A673 (cell line): ENCODE results near the gene ATF6. TPM values are rescaled to one million over a fixed set of nuclear protein-coding genes. Genes with fewer than 3 reads are reported as not detected.

Experiments used
- BruUV-seq: library from RNA; stranded (reverse); fragments of 400-500 nt; replicated peaks from 2 replicates; lab custom pipeline; 2021; lab: Mats Ljungman, UMichigan
- CTCF ChIA-PET: fragments of 300-600 bp; sonication (Branson Sonifier 250); formaldehyde crosslinking; loops from one replicate; lab custom pipeline; 2022; ENCODE audit warnings: antibody characterized with exemption; lab: Charles Lee
- POLR2A ChIA-PET: fragments of 300-600 bp; sonication (Branson Sonifier 250); formaldehyde crosslinking; loops from one replicate; lab custom pipeline; 2022; ENCODE audit warnings: antibody characterized with exemption; ENCODE audit not compliant: low non-redundant PET; lab: Charles Lee
- DNase-seq: peaks from one replicate; pipeline ENCODE4 v3.0.0-alpha.2; 2015; ENCODE audit warnings: low spot score
- H3K27ac ChIP-seq: fragments of 200-600 bp; sonication (generic); 2 replicates; pipeline ENCODE4 v1.5.1; 2016; ENCODE audit warnings: mixed run types, low read depth, mild to moderate bottlenecking, mixed read lengths, antibody characterized with exemption, low read length; ENCODE audit not compliant: poor library complexity, severe bottlenecking
- H3K27me3 ChIP-seq: fragments of 200-600 bp; sonication (generic); replicated peaks from 2 replicates; pipeline ENCODE4 v1.6.1; 2017; ENCODE audit warnings: mixed run types, low read depth, mild to moderate bottlenecking, mixed read lengths, antibody characterized with exemption, low read length; ENCODE audit not compliant: insufficient read depth, poor library complexity
- H3K36me3 ChIP-seq: fragments of 200-600 bp; sonication (generic); 2 replicates; pipeline ENCODE4 v1.6.1; 2016; ENCODE audit warnings: mixed run types, mild to moderate bottlenecking, mixed read lengths, antibody characterized with exemption, low read length; ENCODE audit not compliant: insufficient read depth, poor library complexity, severe bottlenecking
- H3K4me1 ChIP-seq: fragments of 200-600 bp; sonication (generic); 2 replicates; pipeline ENCODE4 v1.6.1; 2017; ENCODE audit warnings: mixed run types, mild to moderate bottlenecking, mixed read lengths, antibody characterized with exemption, low read length; ENCODE audit not compliant: insufficient read depth, poor library complexity, severe bottlenecking
- H3K4me3 ChIP-seq: fragments of 200-600 bp; sonication (generic); 2 replicates; pipeline ENCODE4 v1.5.1; 2016; ENCODE audit warnings: low read depth, mixed run types, mild to moderate bottlenecking, mixed read lengths, low read length; ENCODE audit not compliant: poor library complexity, severe bottlenecking
- H3K9me3 ChIP-seq: fragments of 200-600 bp; sonication (generic); 2 replicates; pipeline ENCODE4 v1.6.1; 2016; ENCODE audit warnings: mixed run types, low read depth, mild to moderate bottlenecking, mixed read lengths, antibody characterized with exemption, low read length; ENCODE audit not compliant: poor library complexity, severe bottlenecking
- EZH2 ChIP-seq: fragments of 200-600 bp; sonication (generic); IDR thresholded peaks from 2 replicates; pipeline ENCODE4 v1.6.1; 2017; ENCODE audit warnings: borderline replicate concordance, low read depth, mild to moderate bottlenecking, mixed read lengths, antibody characterized with exemption, low read length; ENCODE audit not compliant: poor library complexity, severe bottlenecking
- intact Hi-C: fragments of 100-400 bp; cut with micrococcal nuclease; formaldehyde crosslinking; loops from one replicate; pipeline ENCODE4 v1.10.0; 2022; ENCODE audit not compliant: unreplicated experiment
- total RNA-seq: library from RNA; stranded (reverse); gene quantifications from 2 replicates; pipeline ENCODE4 v1.2.3, GENCODE V29; 2021
- TF ChIP-seq, protein P1 (sequence below): fragments of 300-800, 200-600 bp; sonication (generic); conservative IDR thresholded peaks from 2 replicates; pipeline ENCODE4 v1.5.1; 2017; ENCODE audit warnings: low read depth, mild to moderate bottlenecking, antibody characterized with exemption, low read length, moderate library complexity, mixed read lengths

The ATF6 gene
- total RNA-seq, 1 experiment from 2014 or later = 21.8 TPM

GRCh38 chr1:161944381-161944780, 178.3 kb downstream of the ATF6 start:
- no peak for TF ChIP-seq EZH2
- TF ChIP-seq, protein P1, sequence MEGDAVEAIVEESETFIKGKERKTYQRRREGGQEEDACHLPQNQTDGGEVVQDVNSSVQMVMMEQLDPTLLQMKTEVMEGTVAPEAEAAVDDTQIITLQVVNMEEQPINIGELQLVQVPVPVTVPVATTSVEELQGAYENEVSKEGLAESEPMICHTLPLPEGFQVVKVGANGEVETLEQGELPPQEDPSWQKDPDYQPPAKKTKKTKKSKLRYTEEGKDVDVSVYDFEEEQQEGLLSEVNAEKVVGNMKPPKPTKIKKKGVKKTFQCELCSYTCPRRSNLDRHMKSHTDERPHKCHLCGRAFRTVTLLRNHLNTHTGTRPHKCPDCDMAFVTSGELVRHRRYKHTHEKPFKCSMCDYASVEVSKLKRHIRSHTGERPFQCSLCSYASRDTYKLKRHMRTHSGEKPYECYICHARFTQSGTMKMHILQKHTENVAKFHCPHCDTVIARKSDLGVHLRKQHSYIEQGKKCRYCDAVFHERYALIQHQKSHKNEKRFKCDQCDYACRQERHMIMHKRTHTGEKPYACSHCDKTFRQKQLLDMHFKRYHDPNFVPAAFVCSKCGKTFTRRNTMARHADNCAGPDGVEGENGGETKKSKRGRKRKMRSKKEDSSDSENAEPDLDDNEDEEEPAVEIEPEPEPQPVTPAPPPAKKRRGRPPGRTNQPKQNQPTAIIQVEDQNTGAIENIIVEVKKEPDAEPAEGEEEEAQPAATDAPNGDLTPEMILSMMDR = no peak
- ChIA-PET POLR2A (no interaction called here), CTCF (no interaction called here)
- Histone ChIP-seq H3K4me1 (peaks cover 3% of the 10 kb centered on the region), H3K27me3 (no peaks in the 10 kb centered on the region), H3K9me3 (no peaks in the 10 kb centered on the region), H3K4me3 (no peak overlapping the region), H3K36me3 (no peaks in the 10 kb centered on the region), H3K27ac (no peak overlapping the region)
- DNase-seq = no peak
- no TSS peak for BruUV-seq
- intact Hi-C loops = no loop called here

DNA sequence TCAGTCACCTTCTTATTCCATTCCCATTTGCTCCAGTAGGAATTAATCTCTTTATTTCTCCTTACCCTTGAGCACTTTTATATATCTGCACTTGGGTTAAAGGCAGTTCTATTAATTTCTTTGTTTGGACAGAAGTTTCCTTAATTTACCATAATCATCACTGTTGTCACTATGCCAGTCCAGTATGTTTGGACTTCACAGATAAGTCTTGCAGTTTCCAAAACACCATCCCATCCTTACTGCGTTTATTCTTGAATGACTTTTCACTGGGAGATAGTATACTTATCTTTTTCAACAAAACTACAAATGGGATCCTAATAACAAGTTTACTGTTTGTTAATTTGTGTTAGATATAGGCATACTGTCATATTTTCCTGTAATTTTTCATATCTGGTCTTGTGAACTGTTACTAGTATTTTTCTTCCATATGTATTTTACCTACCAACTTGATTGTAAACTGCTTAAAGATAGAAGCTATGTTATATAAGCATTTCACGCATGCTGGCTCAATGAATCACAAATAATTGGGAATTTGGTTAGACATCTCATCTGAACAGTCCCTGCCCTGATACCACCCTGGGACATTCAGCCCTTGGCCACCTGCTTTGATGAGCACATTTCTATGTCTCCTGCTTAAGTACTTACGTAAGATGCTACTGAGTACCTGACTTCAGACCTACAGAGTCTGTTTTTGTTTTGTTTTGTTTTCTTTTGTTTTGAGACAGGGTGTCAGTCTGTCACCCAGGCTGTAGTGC, 179.4 kb downstream of the ATF6 start:
- BruUV-seq = no TSS peak
- intact Hi-C loops = no loop called here
- H3K9me3 ChIP-seq = no peaks in the 10 kb centered on the region
- no peak for DNase-seq
- no peaks in the 10 kb centered on the region for H3K27me3 ChIP-seq
- no peak for TF ChIP-seq EZH2
- TF ChIP-seq, protein P1 = no peak
- H3K27ac ChIP-seq = no peak overlapping the region
- H3K4me3 ChIP-seq = no peak overlapping the region
- ChIA-PET POLR2A (interaction anchor here (0.6 kb wide), 1 partner anchor 9 kb away, joined by 3 read pairs; no protein-coding TSS in a partner anchor), CTCF (no interaction called here)
- H3K4me1 ChIP-seq = peaks cover 9% of the 10 kb centered on the region
- no peaks in the 10 kb centered on the region for H3K36me3 ChIP-seq

- Histone ChIP-seq H3K4me1 (peaks cover 9% of the 10 kb centered on the region), H3K4me3 (no peak overlapping the region), H3K36me3 (no peaks in the 10 kb centered on the region), H3K27ac (no peak overlapping the region), H3K27me3 (no peaks in the 10 kb centered on the region), H3K9me3 (no peaks in the 10 kb centered on the region)
- no peak for DNase-seq
- no TSS peak for BruUV-seq
- ChIA-PET CTCF (no interaction called here), POLR2A (interaction anchor here (0.6 kb wide), 1 partner anchor 8 kb away, joined by 3 read pairs; no protein-coding TSS in a partner anchor)
- TF ChIP-seq EZH2 = no peak
- TF ChIP-seq, protein P1 = no peak
- intact Hi-C loops = no loop called here
Measured at GRCh38 chr1:161946071-161946987, 180.2 kb downstream of the ATF6 start.
